C4-2B (cell line): Measurements from ENCODE around the gene ATCAY.

Experiments
- H3K27ac ChIP-seq: fragments of 450-650 bp; 2 replicates; pipeline ENCODE4 v1.5.1; 2017
- ZFX ChIP-seq: fragments of 450-650 bp; IDR thresholded peaks from 2 replicates; pipeline ENCODE4 v1.6.1; 2017
- TF ChIP-seq, protein P1 (sequence below): fragments of 450-650 bp; conservative IDR thresholded peaks from 2 replicates; pipeline ENCODE4 v1.5.1; 2017; ENCODE audit warnings: mild to moderate bottlenecking

The ATCAY gene

DNA sequence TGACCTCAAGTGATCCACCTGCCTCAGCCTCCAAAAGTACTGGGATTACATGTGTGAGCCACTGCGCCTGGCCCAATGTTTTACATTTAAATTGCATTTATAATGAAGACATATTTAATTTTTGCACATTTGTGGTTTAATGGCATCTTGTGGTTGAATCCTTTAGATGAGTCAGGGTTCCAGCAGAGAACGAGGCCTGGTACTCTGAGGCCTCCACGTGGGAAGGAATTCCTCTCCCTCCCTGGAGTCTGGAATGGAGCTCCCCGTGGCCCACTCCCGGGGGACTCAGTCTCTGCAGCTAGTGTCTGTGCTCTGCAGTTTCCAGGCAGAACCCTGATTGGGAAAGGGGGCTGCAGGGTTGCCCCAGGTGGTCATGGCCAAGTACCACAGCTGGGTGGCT lies 35.9 kb upstream of the ATCAY start:
- no peak overlapping the region for H3K27ac ChIP-seq
- TF ChIP-seq ZFX = no peak
- TF ChIP-seq, protein P1, sequence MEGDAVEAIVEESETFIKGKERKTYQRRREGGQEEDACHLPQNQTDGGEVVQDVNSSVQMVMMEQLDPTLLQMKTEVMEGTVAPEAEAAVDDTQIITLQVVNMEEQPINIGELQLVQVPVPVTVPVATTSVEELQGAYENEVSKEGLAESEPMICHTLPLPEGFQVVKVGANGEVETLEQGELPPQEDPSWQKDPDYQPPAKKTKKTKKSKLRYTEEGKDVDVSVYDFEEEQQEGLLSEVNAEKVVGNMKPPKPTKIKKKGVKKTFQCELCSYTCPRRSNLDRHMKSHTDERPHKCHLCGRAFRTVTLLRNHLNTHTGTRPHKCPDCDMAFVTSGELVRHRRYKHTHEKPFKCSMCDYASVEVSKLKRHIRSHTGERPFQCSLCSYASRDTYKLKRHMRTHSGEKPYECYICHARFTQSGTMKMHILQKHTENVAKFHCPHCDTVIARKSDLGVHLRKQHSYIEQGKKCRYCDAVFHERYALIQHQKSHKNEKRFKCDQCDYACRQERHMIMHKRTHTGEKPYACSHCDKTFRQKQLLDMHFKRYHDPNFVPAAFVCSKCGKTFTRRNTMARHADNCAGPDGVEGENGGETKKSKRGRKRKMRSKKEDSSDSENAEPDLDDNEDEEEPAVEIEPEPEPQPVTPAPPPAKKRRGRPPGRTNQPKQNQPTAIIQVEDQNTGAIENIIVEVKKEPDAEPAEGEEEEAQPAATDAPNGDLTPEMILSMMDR = no peak

DNA sequence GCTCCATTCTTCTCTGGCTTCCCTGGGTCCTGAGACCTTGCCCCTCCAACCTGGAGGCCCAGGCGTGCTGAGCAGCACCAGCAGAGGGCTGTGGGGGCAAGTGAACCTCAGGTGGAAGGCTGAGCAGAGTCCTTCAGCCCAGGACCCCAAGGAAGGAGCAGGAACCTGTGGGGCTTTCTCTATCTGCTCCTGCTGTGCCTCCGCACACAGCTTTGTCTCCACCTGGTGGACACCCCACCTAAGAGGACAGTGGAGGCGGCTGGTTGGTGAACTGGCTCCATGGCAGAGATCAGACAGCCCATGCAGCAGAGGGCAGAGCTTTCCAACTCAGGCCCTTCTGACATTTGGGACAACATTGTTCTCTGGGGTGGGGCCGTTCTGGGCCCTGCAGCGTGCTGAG lies 31.4 kb upstream of the ATCAY start:
- TF ChIP-seq ZFX = no peak
- TF ChIP-seq, protein P1 = no peak; the same call in 1 of the 2 replicates
- no peak overlapping the region for H3K27ac ChIP-seq

DNA sequence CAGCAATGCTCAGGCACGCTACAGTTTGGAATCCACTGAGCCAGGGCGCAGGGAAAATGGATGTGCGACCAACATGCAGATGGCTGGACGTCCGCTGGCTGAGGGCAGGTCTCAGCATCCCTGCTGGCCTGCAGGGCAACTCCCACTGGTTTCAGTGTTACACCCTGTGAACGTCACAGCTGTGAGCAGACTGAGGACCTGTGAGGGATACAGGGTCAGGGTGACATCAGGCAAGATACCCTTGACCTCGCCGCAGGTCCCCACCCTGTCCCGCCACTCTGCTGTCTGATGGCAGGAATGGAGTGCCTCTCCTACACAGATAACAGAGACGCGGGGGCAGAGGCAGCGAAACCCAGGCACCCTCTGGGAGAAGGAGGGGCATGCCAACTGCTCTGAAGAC lies 30.7 kb upstream of the ATCAY start:
- no peak for TF ChIP-seq ZFX
- TF ChIP-seq, protein P1 = no peak
- no peak overlapping the region for H3K27ac ChIP-seq

DNA sequence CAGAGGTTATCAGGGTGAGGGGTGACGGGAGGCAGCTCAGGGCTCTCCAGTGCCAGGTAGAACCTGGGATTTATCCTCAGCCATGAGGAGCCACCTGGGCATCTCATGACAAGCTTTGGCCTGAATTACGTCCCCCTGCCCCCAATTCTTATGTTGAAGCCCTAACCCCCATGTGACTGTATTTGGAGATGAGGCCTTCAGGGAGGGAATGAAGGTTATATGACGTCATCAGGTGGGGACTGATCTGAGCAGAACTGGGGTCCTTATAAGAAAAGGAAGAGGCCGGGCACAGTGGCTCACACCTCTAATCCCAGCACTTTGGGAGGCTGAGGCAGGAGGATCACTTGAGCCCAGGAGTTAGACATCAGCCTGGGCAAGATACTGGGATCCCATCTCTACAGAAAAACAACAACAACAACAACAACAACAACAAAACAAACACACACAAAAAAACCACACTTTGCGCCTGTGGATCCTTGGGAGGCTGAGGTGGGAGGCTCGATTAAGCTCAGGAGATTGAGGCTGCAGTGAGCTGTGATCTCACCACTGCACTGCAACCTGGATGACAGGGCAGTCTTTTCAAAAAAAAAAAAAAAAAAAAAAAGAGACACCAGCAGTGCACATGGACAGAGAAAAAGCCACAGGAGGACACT lies 30.0 kb upstream of the ATCAY start:
- H3K27ac ChIP-seq = no peak overlapping the region
- no peak for TF ChIP-seq ZFX
- TF ChIP-seq, protein P1 = no peak

DNA sequence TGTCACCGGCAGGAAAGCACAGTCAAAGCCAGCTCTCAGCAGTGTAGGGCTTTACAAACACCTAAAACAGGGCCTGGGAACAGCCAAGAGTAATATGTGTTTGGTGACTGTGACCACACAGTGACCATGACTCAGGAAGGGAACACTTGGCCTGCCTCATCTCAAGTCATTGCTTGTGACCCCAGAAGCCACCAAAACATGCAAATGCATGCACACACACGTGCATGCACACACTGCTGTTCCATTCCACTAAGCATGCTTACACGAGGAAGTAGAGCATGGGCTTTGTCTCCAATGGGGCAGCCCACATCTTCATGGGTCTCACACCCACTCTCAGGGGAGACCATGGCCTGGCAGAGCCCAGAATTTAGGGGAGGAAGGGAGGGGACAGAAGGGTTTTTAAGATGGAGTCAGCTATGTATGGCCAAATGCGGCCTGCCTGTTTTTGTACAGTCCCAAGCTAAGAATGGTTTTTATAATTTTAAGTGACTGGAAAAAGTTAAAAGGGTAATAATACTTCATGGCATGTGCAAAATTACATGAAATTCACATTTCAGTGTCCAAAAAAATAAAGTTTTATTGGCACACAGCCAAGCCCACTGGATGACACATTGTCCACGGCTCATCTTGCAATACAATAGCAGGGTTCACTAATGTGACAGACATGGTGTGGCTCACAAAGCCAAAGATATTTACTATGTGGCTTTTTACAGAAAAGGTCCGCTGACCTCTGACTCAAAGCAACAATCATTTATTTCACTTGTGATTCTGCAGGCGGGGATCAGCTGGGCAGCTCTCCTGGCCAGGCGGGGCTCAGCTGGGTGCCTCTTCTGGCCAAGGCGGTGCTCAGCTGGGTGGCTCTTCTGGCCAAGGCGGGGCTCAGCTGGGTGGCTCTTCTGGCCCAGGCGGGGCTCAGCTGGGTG lies 29.0 kb upstream of the ATCAY start:
- H3K27ac ChIP-seq = no peak overlapping the region
- TF ChIP-seq ZFX = no peak
- TF ChIP-seq, protein P1 = no peak

DNA sequence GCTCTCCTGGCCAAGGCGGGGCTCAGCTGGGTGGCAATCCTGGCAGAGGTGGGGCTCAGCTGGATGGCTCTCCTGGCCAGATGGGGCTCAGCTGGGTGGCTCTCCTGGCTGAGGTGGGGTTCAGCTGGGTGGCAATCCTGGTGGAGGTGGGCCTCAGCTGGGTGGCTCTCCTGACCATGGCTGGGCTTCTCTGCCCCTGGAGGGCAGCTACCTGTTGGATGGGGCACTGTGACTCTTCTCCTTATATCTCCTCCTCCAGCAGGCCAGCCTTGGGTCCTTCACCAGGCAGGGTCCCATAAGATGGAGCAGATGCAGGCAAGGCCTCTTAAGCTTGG lies 28.3 kb upstream of the ATCAY start:
- no peak overlapping the region for H3K27ac ChIP-seq
- no peak for TF ChIP-seq ZFX
- TF ChIP-seq, protein P1 = no peak

DNA sequence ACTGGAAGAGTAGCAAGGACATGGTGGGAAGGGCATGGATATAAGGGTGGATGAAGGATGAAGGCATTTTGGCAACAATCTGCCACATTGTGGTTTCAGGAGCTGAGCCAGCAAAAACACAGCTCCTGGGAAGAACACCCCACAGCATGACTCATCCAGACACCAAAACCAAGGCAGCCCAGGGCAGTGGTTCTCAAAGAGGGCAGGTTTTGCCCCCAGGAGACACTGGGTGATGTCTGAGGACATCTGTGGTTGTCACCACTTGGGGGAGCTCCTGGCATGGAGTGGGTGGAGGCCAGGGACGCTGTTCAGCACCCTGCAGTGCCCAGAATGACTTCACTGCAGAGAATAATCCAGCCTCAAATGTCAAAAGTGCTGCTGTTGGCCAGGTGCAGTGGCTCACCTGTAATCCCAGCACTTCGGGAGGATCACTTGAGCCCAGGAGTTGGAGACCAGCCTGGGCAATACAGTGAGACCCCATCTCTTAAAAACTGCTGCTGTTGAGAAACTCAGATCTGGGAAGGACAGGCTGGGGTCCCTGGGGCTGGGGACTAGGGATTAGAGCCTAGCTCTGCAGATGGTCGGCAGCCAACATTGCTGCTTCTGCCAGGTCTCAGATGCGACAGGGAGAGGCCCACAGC lies 27.8 kb upstream of the ATCAY start:
- TF ChIP-seq, protein P1 = no peak
- TF ChIP-seq ZFX = no peak
- H3K27ac ChIP-seq = no peak overlapping the region
